Gastroesophageal sphincter (tissue), 3 donors: ENCODE results near the gene LSS.

Experiments
- EP300 ChIP-seq: sonication (generic); formaldehyde crosslinking; IDR thresholded peaks from one replicate; pipeline ENCODE4 v1.6.1; 2017; ENCODE audit warnings: antibody characterized with exemption, mild to moderate bottlenecking
- POLR2AphosphoS5 ChIP-seq: sonication (generic); formaldehyde crosslinking; IDR thresholded peaks from one replicate; pipeline ENCODE4 v1.6.1; 2017; ENCODE audit warnings: antibody characterized with exemption
- TF ChIP-seq, protein P1 (sequence below), 4 experiments: fragments of 200-600 bp in 2 of 4; fragments of 450-650 bp in 2 of 4; sonication (generic) in 1 of 4; IDR thresholded peaks; one replicate each; pipeline ENCODE4 v1.5.1; 2017 to 2019; ENCODE audit warnings: antibody characterized with exemption in 4 of 4, mild to moderate bottlenecking in 2 of 4, moderate library complexity in 2 of 4

DNA sequence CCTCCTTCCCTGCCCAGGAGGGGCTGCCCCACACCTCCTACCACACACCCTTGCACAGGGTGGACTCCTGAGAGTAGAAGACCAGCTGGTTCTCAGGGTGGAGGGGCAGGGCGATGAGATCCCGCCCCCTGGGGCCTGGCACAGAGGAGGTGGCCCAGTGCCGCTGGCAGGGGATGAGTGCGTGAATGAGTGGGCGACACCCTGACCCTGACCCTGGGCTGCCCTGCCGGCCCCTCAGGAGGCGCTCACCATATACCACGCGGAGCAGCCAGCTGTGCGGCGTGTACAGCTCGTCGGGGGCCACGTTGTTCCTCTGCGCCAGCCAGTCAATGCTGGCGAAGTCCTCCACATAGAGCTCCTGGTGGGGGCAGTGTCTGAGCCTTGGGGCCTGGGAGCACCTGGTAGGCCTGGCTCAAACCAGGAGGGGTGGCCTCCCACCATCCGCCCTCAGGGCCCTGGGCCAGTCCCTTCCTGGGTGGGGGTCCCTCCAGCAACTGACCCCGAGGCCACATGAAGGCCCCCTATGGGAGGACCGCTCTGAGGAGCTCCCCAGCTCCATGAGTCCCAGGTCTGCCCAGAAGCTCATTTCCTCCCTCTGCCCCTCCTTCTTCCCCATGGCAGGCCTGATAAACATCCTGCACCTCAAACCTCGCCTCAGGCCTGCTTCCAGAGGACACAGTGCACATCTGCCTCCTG lies 13.0 kb downstream of the LSS start:
- TF ChIP-seq POLR2AphosphoS5 = no peak
- TF ChIP-seq, protein P1, sequence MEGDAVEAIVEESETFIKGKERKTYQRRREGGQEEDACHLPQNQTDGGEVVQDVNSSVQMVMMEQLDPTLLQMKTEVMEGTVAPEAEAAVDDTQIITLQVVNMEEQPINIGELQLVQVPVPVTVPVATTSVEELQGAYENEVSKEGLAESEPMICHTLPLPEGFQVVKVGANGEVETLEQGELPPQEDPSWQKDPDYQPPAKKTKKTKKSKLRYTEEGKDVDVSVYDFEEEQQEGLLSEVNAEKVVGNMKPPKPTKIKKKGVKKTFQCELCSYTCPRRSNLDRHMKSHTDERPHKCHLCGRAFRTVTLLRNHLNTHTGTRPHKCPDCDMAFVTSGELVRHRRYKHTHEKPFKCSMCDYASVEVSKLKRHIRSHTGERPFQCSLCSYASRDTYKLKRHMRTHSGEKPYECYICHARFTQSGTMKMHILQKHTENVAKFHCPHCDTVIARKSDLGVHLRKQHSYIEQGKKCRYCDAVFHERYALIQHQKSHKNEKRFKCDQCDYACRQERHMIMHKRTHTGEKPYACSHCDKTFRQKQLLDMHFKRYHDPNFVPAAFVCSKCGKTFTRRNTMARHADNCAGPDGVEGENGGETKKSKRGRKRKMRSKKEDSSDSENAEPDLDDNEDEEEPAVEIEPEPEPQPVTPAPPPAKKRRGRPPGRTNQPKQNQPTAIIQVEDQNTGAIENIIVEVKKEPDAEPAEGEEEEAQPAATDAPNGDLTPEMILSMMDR (IDR thresholded peaks at IDR 0.05) = no peak
- TF ChIP-seq EP300 = no peak
